GM18505 (cell line): ENCODE results near the gene TOM1L2.

Experiments used
- ATAC-seq: cut with Tn5 transposase; IDR thresholded peaks from one replicate; pipeline ENCODE4 v1.9.1; 2021; ENCODE audit not compliant: unreplicated experiment
- POLR2A ChIP-seq: IDR thresholded peaks from 4 replicates; pipeline ENCODE4 v1.6.1; 2011; ENCODE audit warnings: borderline replicate concordance; ENCODE audit not compliant: insufficient read depth, insufficient read length; ENCODE audit errors: extremely low read depth

Gene TOM1L2

DNA sequence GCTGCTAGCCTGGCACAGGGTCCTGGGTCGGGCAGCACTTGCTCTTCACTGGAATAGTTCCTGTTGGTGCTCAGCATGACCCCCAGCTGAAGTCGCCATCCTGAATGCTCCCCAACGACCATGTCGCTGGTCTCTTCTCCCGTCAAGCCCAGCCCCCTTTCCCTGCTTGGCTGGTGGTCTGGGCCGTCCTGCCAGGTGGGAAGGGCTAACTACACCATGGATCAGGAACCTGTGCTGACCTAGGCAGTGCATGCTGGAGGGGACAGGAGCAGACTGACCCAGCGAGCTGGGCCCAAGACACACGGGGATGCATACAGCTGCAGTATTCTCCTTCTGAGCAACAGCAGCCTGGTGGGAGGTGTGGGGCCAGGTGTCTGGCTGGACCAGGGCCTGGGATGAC is 126.2 kb downstream of the TOM1L2 start:
- ATAC-seq: no peak
- TF ChIP-seq POLR2A: no peak

GRCh38 chr17:17845046-17845775 is 127.0 kb downstream of the TOM1L2 start:
- ATAC-seq: no peak
- no peak for TF ChIP-seq POLR2A

DNA sequence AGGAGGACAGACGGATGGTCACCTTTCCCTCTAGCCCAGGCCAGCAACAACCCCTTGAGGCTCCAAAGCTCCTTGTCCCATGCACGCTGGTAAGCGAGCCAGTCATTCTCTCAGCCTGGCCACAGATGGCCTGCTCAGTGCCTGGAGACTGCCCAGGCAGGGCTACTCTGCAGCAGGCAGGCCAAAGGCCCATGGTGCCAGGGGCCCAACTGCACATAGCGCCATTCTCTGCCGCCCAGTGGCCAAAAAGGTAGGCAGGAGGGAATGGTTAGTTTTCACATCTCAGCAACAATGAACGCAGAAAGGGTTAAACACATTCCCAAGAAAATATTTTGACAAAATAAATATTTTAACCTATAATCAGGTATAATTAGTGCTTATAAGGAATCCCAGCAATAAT is 127.7 kb downstream of the TOM1L2 start:
- ATAC-seq: no peak
- no peak for TF ChIP-seq POLR2A

DNA sequence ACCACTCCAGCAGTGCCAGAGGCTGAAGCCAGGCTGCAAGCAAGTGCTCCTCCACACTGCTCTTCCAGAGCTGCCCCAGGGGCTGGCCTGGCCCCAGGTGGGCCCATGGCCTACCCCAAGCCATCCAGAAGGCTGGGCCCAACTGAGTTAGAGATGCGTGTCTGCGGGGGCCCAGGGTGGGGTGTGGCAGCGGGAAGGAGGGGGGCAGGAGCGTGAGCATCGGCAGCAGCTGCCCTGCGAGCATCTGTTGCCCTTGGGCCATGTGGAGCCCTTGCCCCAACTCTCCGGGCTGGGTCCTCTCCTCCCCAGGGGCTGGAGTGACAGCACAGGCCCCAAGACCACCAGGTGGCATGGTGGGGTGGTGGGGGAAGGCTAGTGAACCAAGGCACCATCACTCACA is 128.1 kb downstream of the TOM1L2 start:
- no peak for ATAC-seq

GRCh38 chr17:17843096-17843495 is 129.1 kb downstream of the TOM1L2 start:
- ATAC-seq: no peak
- TF ChIP-seq POLR2A: no peak

More for the DNA sequence above, 128.1 kb downstream of the TOM1L2 start:
- no peak for TF ChIP-seq POLR2A

DNA sequence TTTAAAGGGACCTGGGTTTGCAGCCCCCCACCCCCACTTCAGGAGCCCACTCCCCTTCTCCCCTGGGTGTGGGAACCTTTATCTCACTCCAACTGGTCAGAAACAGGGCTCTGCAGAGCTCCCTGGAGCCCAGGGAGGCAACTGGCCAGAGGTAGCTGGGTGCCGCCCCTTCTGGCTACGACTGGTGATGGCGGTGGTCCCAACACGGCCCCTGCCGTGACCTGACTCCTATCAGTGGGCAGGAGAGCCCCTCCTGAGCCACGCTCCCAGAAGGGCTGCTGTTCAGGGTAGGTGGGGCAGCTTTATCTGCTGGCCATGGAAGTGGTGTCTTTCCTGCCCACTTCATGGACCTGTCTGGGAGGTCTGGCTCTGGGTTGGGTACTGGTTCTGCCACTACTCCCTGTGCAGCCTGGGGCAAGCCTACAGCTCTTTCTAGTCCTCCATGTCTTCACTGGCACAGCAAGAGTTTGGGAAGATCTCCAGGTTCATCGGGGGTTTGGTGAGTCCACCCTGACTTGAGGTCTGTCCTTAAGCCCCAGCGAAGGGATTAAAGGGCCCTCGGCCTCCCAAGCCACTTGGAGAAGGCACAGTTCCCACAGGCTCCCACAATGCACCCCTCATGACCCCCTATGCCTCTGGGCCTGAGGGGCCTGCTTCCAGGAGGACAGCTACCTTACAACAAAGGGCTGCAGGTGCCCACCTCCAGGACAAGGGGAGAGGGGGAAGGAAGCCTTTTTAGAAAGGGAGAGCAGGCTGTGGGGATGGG is 129.9 kb downstream of the TOM1L2 start:
- no peak for ATAC-seq
- TF ChIP-seq POLR2A: no peak

DNA sequence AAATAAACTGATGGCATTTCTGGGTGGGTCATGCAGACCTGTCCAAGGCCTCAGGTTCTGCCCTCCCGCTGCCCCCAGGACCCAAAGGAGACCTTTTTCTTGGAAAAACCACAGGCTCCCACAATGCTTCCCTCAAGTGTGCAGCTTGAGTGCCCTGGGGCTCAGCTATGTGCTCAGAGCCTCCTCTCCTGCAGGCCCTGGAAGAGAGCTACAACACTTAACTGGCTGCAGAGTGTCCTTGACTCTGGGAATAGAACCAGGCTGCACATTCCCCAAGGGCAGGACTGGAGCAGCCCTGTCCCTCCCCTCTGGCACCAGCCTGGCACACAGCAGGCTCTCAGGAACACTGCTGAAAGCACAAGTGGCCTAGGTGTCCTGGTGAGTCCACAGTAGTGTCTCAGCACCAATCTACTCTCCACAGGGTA is 130.6 kb downstream of the TOM1L2 start:
- no peak for ATAC-seq
- TF ChIP-seq POLR2A: no peak

DNA sequence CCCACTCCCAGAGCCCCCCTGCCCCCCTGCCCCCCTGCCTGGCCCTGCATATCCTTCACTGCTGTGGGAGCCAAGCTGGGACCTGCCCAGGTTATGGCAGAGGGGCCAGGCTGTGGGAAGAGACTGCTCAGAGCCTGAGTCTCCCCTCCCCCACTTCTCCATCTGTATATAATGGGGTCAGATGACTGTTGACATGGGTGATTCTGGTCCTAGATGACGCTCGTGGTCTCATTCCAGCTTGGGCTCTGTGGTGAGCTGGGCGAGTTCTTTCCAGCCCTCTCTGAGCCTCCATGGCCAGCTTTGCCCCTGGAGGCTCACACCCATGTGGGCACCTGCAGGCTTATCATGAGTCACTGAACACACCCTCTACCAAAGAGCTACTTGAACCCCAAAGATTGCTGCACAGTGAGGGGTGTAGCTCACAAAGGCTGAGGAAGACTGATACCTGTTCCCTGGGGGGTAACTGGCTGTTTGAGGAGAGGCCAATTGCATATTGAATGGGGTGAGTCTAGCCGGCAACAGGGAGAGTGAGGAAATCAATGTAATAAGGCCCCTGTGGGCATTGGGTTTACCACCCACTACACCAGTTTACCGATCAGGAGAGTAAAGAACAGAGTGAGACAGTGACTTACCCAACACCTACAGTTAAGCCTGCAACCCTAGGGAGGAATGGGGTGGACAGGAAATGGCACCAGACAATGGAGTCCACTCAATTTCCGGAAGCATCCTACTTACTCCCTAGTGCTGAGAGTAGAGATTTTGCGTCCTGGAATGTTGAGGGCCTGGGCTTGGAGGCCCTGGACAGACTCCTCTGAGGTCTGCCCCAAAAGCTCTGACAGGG is 131.2 kb downstream of the TOM1L2 start:
- TF ChIP-seq POLR2A: no peak
- no peak for ATAC-seq

DNA sequence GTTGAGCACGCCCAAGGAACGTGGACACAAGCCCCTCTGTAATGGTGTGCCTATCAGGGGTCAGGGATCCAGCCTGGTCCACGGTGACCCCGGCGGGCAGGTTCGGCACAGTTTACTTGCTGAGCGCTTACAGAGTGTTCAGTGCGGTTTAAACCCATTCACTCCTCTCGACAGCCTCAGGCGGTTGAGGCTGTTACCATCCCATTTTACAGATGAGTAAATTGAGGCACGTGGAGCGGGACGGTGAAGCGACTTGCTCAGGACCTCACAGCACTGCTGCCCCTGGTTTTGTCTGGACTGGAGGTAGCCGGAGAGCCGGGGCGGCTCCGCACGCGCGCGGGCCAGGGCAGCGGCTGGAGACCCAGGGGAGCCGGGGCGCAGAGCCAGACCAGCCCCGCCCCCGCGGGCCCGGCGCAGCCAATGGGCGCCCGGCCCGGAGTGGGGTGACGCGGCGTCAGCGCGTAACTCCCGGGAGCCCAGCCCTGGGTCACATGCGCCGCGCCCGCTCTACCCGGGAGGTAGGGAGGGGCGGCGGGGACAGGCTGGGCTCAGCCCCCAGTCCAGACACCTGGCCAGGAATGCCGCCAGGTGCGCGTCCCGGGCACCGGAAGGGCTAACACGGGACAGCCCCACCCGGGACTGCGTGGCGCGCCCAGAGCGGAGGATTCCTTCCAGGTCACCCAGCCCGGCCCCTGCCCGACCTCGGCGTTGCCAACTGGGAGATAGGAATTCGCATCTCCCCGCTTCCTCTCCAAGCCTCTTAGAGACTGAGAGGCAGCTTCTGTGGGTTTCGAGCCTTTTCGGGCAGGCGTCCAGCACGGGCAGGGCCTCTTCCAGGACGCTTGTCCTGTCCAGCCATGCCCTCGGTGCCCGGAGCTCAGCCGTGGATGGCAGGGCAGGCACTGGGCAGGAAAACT is 132.2 kb downstream of the TOM1L2 start:
- peak; percentile 50 for ATAC-seq
- peak; percentile 96 for TF ChIP-seq POLR2A

GRCh38 chr17:17837966-17838962 is 133.9 kb downstream of the TOM1L2 start:
- no peak for ATAC-seq

DNA sequence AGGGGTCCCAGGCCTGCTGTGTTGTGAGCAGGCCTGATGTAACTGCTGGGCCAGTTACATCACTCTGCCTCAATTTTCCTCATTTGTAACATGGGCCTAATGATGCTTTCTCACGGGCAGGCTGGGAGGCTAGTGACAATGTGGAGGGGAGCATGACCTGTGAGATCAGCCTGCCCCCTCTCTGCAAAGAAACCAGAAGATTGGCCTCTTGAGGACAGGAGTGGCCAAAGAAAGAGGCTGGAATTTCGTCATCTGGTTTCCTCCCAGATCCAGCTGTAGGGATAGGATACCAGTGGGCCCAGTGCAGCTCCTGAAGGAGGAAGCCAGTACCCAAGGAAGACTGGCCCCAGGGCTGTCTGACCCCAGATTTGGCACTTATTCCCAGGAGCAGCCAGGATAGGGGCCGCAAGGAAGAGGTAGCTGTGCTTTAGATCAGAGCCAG is 134.8 kb downstream of the TOM1L2 start:
- no peak for ATAC-seq
- no peak for TF ChIP-seq POLR2A

More at GRCh38 chr17:17837966-17838962, 133.9 kb downstream of the TOM1L2 start:
- no peak for TF ChIP-seq POLR2A
